Stimulated activated CD4-positive, alpha-beta T cell treated with anti-CD3 and anti-CD28 coated beads, Interleukin-12 subunit alpha, Interleukin-12 subunit beta, amount 100 ng/mL, for 4 hours (primary cell): ENCODE results near the gene KCP.

Experiments
- DNase-seq: peaks from one replicate; pipeline ENCODE4 v3.0.0-alpha.2; 2020

KCP gene

GRCh38 chr7:128838109-128838779 is 72.3 kb downstream of the KCP start:
- DNase-seq = no peak

- no peak for DNase-seq
These were observed 73.0 kb downstream of the KCP start for GRCh38 chr7:128837521-128837921.

GRCh38 chr7:128836729-128837348 is 73.7 kb downstream of the KCP start:
- no peak for DNase-seq

- no peak for DNase-seq
These were observed 74.5 kb downstream of the KCP start for GRCh38 chr7:128835790-128836641.

- no peak for DNase-seq
These were observed 75.2 kb downstream of the KCP start for GRCh38 chr7:128835231-128835751.

- no peak for DNase-seq
These were observed 76.6 kb downstream of the KCP start for GRCh38 chr7:128833946-128834325.

- no peak for DNase-seq
These were observed 77.2 kb downstream of the KCP start for GRCh38 chr7:128833148-128833945.

GRCh38 chr7:128832880-128833147 is 77.7 kb downstream of the KCP start:
- no peak for DNase-seq

GRCh38 chr7:128831994-128832879 is 78.3 kb downstream of the KCP start:
- no peak for DNase-seq

GRCh38 chr7:128831178-128831993 is 79.1 kb downstream of the KCP start:
- no peak for DNase-seq

GRCh38 chr7:128830231-128831177 is 80.0 kb downstream of the KCP start, which contains the start of gene FLNC:
Gene FLNC (plus strand): TSS chr7:128830406. CDS start chr7:128830638, 232 bp downstream.
- peak; percentile 23 for DNase-seq

- no peak for DNase-seq
These were observed 80.9 kb downstream of the KCP start for GRCh38 chr7:128829391-128830166.

- no peak for DNase-seq
These were observed 82.4 kb downstream of the KCP start for GRCh38 chr7:128827971-128828711.

GRCh38 chr7:128827248-128827958 is 83.1 kb downstream of the KCP start:
- DNase-seq = no peak

GRCh38 chr7:128826916-128827247 is 83.6 kb downstream of the KCP start:
- DNase-seq = no peak
